K562 (cell line): ENCODE data around the gene SPAG9. TPM values are rescaled to one million over a fixed set of nuclear protein-coding genes. Genes with fewer than 3 reads are reported as not detected.

Source experiments
- BRD4 ChIP-seq: fragments of 200-600 bp; sonication (generic); IDR thresholded peaks from 2 replicates; pipeline ENCODE4 v1.6.1; 2017; ENCODE audit warnings: inconsistent platforms
- COPS2 ChIP-seq: fragments of 450-650 bp; conservative IDR thresholded peaks from 2 replicates; pipeline ENCODE4 v1.6.1; 2016; ENCODE audit warnings: mild to moderate bottlenecking, moderate library complexity
- JUND ChIP-seq, 2 experiments: IDR thresholded peaks; 2 replicates in 1 of 2; 3 replicates in 1 of 2; pipeline ENCODE4 v1.6.1; 2011; ENCODE audit warnings: borderline replicate concordance in 2 of 2, low read depth in 2 of 2, low read length in 2 of 2, improper control_type of control experiment in 1 of 2, missing biosample characterization in 1 of 2, missing genetic modification characterization in 1 of 2, missing genetic modification reagents in 1 of 2
- PCBP2 ChIP-seq: fragments of 200-400 bp; formaldehyde crosslinking; IDR thresholded peaks from 2 replicates; pipeline ENCODE4 v1.6.1; 2018; ENCODE audit warnings: low read length, low read depth, mild to moderate bottlenecking, moderate library complexity; ENCODE audit not compliant: poor library complexity, severe bottlenecking
- POLR2AphosphoS5 ChIP-seq: IDR thresholded peaks from 2 replicates; pipeline ENCODE4 v1.6.1; 2011; ENCODE audit warnings: mild to moderate bottlenecking, low read depth, low read length, moderate library complexity; ENCODE audit not compliant: control insufficient read depth, insufficient read depth
- TAF7 ChIP-seq: fragments of 450-650 bp; IDR thresholded peaks from 2 replicates; pipeline ENCODE4 v1.6.1; 2016; ENCODE audit warnings: missing genetic modification characterization, missing compliant biosample characterization
- TBL1XR1 ChIP-seq, 2 experiments: IDR thresholded peaks; 2 replicates each; pipeline ENCODE4 v1.6.1; 2012; ENCODE audit warnings: improper control_type of control experiment in 2 of 2, low read length in 2 of 2, mild to moderate bottlenecking in 1 of 2
- TSC22D4 ChIP-seq: fragments of 450-650 bp; IDR thresholded peaks from 2 replicates; pipeline ENCODE4 v1.6.1; 2016; ENCODE audit warnings: missing genetic modification characterization, missing biosample characterization, control low read depth
- ZNF174 ChIP-seq: fragments of 250-450 bp; sonication (Bioruptor Pico); IDR thresholded peaks from 2 replicates; pipeline ENCODE4 v1.4.0; 2020; ENCODE audit warnings: mild to moderate bottlenecking
- ZNF586 ChIP-seq: fragments of 450-650 bp; formaldehyde crosslinking; conservative IDR thresholded peaks from 2 replicates; pipeline ENCODE4 v1.4.0; 2020; ENCODE audit warnings: mild to moderate bottlenecking, moderate library complexity
- polyA plus RNA-seq, 8 experiments: library from polyadenylated mRNA; depleted of rRNA in 4 of 8; stranded (reverse) in 5 of 8; unstranded in 3 of 8; fragments of >200 nt; fragmentation: Nextera tagmentation in 2 of 8; fragmentation: Illumina TruSeq in 1 of 8; extraction: Ambion mirVana in 2 of 8; extraction: Trizol in 1 of 8; gene quantifications; 2 replicates each; pipeline versions ENCODE4 v1.2.1 to v1.2.3, GENCODE V29; 2011 to 2014; ENCODE audit warnings: inconsistent platforms in 1 of 8, missing spikeins in 1 of 8
- total RNA-seq, 7 experiments: library from RNA; depleted of rRNA in 6 of 7; stranded (reverse); fragments of >200 nt in 6 of 7; fragmentation: Illumina TruSeq in 2 of 7; extraction: Trizol in 2 of 7; gene quantifications; 2 replicates each; pipeline versions ENCODE4 v1.2.1 to v1.2.3, GENCODE V29; 2011 to 2021; ENCODE audit warnings: low replicate concordance in 1 of 7
- TF ChIP-seq, protein P1 (sequence below): fragments of 450-650 bp; formaldehyde crosslinking; IDR thresholded peaks from 2 replicates; pipeline ENCODE4 v1.4.0; 2022; ENCODE audit warnings: missing genetic modification characterization
- TF ChIP-seq, protein P2 (sequence below): fragments of 450-650 bp; IDR thresholded peaks from 2 replicates; pipeline ENCODE4 v1.6.1; 2017; ENCODE audit warnings: antibody characterized with exemption
- TF ChIP-seq, protein P3 (sequence below): fragments of 250-450 bp; sonication (Bioruptor Pico); IDR thresholded peaks from 2 replicates; pipeline ENCODE4 v1.5.0; 2021; ENCODE audit warnings: mild to moderate bottlenecking, borderline replicate concordance
- TF ChIP-seq, protein P4 (sequence below): fragments of 450-650 bp; formaldehyde crosslinking; IDR thresholded peaks from 2 replicates; pipeline ENCODE4 v1.4.0; 2020; ENCODE audit warnings: mild to moderate bottlenecking, moderate library complexity
- TF ChIP-seq, protein P5 (sequence below), 2 experiments: IDR thresholded peaks; 2 replicates each; pipeline ENCODE4 v1.6.1; 2011; ENCODE audit warnings: borderline replicate concordance in 1 of 2, control low read depth in 1 of 2, low read depth in 1 of 2, low read length in 1 of 2, mild to moderate bottlenecking in 1 of 2, mixed read lengths in 1 of 2, moderate library complexity in 1 of 2; ENCODE audit not compliant: insufficient read depth in 1 of 2, insufficient read length in 1 of 2, poor library complexity in 1 of 2, severe bottlenecking in 1 of 2; ENCODE audit errors: extremely low read depth in 1 of 2
- TF ChIP-seq, protein P6 (sequence below): fragments of 250-450 bp; sonication (Bioruptor Pico); IDR thresholded peaks from 2 replicates; pipeline ENCODE4 v1.6.1; 2021; ENCODE audit warnings: mild to moderate bottlenecking

SPAG9 gene
- total and polyA plus RNA-seq, 9 of the 15 experiments (the other 6 are each of a cell fraction or from before 2014, with no cell fraction given), result 12.2 to 99.2 (median 58.2) TPM

DNA sequence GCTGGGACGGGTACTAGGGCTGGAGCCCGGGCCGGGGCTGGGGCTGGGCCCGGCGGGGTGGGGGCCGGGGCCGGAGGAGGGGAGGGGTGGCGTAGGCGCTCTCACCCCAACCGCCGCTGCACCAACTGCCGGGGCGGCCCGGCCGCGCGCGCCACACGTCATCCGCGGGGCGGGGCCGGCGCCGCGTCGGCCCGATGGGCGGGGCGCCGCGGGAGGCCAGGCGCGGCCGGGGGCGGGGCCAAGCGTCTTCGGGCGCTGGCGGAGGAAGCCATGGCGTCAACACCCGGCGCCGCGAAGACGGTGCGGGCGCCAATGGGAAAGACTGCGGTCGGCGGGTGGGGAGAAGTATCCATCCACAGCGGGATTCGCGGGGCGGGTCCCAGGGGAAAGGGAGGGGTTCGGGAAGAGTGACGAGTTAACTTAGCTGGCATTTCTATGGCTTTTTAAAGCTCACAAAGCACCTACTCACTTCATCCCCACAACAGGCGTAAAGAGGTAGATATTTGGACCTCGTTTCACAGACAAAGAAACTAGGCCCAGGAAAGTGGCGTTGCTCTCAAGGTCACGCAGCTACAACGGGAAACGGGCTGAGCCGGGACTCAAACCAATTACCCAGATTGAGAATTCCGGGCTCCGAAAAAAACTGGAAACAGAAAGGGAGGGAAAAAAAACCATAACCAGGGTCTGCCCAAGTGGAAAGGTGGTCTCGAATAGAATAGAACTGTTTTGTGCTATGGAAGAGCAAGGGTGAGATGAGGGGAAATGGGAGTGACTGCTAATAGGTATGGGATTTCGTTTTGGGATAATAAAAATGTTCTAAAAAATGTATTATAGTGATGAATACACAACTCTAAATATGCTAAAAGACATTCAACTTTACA is at the start of gene SPAG9 (continued):
- 0 out of 2 replicates have a peak, but pooled peaks have one; percentile 51 for TF ChIP-seq JUND (IDR thresholded peaks at IDR 0.05; ENCODE audit: borderline replicate concordance, low read depth, low read length)
- TF ChIP-seq JUND (tag; IDR thresholded peaks at IDR 0.05; ENCODE audit: borderline replicate concordance, low read depth, low read length), result no peak; the same call in 2 of the 3 replicates
- TF ChIP-seq, protein P1, sequence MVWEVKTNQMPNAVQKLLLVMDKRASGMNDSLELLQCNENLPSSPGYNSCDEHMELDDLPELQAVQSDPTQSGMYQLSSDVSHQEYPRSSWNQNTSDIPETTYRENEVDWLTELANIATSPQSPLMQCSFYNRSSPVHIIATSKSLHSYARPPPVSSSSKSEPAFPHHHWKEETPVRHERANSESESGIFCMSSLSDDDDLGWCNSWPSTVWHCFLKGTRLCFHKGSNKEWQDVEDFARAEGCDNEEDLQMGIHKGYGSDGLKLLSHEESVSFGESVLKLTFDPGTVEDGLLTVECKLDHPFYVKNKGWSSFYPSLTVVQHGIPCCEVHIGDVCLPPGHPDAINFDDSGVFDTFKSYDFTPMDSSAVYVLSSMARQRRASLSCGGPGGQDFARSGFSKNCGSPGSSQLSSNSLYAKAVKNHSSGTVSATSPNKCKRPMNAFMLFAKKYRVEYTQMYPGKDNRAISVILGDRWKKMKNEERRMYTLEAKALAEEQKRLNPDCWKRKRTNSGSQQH (CRISPR knock-in tag), result no peak
- TF ChIP-seq COPS2, result no peak
- TF ChIP-seq ZNF586 (CRISPR knock-in tag), result no peak
- TF ChIP-seq PCBP2, result no peak
- TF ChIP-seq, protein P2, sequence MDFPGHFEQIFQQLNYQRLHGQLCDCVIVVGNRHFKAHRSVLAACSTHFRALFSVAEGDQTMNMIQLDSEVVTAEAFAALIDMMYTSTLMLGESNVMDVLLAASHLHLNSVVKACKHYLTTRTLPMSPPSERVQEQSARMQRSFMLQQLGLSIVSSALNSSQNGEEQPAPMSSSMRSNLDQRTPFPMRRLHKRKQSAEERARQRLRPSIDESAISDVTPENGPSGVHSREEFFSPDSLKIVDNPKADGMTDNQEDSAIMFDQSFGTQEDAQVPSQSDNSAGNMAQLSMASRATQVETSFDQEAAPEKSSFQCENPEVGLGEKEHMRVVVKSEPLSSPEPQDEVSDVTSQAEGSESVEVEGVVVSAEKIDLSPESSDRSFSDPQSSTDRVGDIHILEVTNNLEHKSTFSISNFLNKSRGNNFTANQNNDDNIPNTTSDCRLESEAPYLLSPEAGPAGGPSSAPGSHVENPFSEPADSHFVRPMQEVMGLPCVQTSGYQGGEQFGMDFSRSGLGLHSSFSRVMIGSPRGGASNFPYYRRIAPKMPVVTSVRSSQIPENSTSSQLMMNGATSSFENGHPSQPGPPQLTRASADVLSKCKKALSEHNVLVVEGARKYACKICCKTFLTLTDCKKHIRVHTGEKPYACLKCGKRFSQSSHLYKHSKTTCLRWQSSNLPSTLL, result no peak
- TF ChIP-seq, protein P3, sequence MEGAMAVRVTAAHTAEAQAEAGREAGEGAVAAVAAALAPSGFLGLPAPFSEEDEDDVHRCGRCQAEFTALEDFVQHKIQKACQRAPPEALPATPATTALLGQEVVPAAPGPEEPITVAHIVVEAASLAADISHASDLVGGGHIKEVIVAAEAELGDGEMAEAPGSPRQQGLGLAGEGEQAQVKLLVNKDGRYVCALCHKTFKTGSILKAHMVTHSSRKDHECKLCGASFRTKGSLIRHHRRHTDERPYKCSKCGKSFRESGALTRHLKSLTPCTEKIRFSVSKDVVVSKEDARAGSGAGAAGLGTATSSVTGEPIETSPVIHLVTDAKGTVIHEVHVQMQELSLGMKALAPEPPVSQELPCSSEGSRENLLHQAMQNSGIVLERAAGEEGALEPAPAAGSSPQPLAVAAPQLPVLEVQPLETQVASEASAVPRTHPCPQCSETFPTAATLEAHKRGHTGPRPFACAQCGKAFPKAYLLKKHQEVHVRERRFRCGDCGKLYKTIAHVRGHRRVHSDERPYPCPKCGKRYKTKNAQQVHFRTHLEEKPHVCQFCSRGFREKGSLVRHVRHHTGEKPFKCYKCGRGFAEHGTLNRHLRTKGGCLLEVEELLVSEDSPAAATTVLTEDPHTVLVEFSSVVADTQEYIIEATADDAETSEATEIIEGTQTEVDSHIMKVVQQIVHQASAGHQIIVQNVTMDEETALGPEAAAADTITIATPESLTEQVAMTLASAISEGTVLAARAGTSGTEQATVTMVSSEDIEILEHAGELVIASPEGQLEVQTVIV (CRISPR knock-in tag), result no peak
- TF ChIP-seq, protein P4, sequence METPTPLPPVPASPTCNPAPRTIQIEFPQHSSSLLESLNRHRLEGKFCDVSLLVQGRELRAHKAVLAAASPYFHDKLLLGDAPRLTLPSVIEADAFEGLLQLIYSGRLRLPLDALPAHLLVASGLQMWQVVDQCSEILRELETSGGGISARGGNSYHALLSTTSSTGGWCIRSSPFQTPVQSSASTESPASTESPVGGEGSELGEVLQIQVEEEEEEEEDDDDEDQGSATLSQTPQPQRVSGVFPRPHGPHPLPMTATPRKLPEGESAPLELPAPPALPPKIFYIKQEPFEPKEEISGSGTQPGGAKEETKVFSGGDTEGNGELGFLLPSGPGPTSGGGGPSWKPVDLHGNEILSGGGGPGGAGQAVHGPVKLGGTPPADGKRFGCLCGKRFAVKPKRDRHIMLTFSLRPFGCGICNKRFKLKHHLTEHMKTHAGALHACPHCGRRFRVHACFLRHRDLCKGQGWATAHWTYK, result peak; percentile 8; the same call in 1 of the 2 replicates
- no peak; the same call in 1 of the 2 replicates for TF ChIP-seq BRD4
- TF ChIP-seq TSC22D4, result no peak
- no peak for TF ChIP-seq TAF7 (tag)
- TF ChIP-seq TBL1XR1 (IDR thresholded peaks at IDR 0.05; ENCODE audit: low read length in 2 of 2), result peak in 1 of 2 experiments; percentile 38; a peak in 1 of 4 replicates
- TF ChIP-seq POLR2AphosphoS5, result peak; percentile 69
- no peak for TF ChIP-seq ZNF174 (CRISPR knock-in tag)
- TF ChIP-seq, protein P5, sequence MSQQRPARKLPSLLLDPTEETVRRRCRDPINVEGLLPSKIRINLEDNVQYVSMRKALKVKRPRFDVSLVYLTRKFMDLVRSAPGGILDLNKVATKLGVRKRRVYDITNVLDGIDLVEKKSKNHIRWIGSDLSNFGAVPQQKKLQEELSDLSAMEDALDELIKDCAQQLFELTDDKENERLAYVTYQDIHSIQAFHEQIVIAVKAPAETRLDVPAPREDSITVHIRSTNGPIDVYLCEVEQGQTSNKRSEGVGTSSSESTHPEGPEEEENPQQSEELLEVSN (IDR thresholded peaks at IDR 0.05; ENCODE audit: borderline replicate concordance in 1 of 2, extremely low read depth in 1 of 2, insufficient read depth in 1 of 2, insufficient read length in 1 of 2, low read depth in 1 of 2, low read length in 1 of 2, poor library complexity in 1 of 2, severe bottlenecking in 1 of 2), result peak in 1 of 2 experiments; percentile 8
- TF ChIP-seq, protein P6, sequence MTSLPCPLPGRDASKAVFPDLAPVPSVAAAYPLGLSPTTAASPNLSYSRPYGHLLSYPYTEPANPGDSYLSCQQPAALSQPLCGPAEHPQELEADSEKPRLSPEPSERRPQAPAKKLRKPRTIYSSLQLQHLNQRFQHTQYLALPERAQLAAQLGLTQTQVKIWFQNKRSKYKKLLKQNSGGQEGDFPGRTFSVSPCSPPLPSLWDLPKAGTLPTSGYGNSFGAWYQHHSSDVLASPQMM, result no peak
